BJ (cell line): ENCODE results near the gene SNRNP70. TPM values are rescaled to one million over a fixed set of nuclear protein-coding genes. Genes with fewer than 3 reads are reported as not detected.

Experiments
- CTCF ChIA-PET: fragments of 350-600 bp; formaldehyde crosslinking; extraction: SDS; loops from one replicate; lab custom pipeline; 2021; ENCODE audit warnings: antibody characterized with exemption, inconsistent platforms; lab: Yijun Ruan, JAX
- POLR2A ChIA-PET: fragments of 300-600 bp; sonication (Branson Sonifier 250); formaldehyde crosslinking; extraction: SDS; loops from one replicate; lab custom pipeline; 2021; ENCODE audit warnings: antibody characterized with exemption; lab: Charles Lee
- DNase-seq: peaks from one replicate; pipeline ENCODE4 v3.0.0-alpha.2; 2011; ENCODE audit warnings: low read depth
- H3K27me3 ChIP-seq: 2 replicates; pipeline ENCODE4 v1.6.0; 2011; ENCODE audit warnings: low read length; ENCODE audit not compliant: control insufficient read depth, insufficient read depth
- H3K36me3 ChIP-seq: 2 replicates; pipeline ENCODE4 v1.5.1; 2011; ENCODE audit warnings: low read length; ENCODE audit not compliant: control insufficient read depth, insufficient read depth
- H3K4me3 ChIP-seq: 2 replicates; pipeline ENCODE4 v1.5.1; 2011; ENCODE audit warnings: low read depth, mild to moderate bottlenecking, control low read depth, low read length
- CTCF ChIP-seq: IDR thresholded peaks from 2 replicates; pipeline ENCODE4 v1.5.1; 2011; ENCODE audit warnings: low read depth, mild to moderate bottlenecking, control low read depth, inconsistent platforms, low read length, moderate library complexity; ENCODE audit not compliant: insufficient read depth
- polyA plus RNA-seq: library from polyadenylated mRNA; depleted of rRNA; stranded (reverse); fragments of >200 nt; gene quantifications from 2 replicates; pipeline ENCODE4 v1.2.3, GENCODE V29; 2011

Gene SNRNP70
- polyA plus RNA-seq, 1 experiment = 268 TPM

DNA sequence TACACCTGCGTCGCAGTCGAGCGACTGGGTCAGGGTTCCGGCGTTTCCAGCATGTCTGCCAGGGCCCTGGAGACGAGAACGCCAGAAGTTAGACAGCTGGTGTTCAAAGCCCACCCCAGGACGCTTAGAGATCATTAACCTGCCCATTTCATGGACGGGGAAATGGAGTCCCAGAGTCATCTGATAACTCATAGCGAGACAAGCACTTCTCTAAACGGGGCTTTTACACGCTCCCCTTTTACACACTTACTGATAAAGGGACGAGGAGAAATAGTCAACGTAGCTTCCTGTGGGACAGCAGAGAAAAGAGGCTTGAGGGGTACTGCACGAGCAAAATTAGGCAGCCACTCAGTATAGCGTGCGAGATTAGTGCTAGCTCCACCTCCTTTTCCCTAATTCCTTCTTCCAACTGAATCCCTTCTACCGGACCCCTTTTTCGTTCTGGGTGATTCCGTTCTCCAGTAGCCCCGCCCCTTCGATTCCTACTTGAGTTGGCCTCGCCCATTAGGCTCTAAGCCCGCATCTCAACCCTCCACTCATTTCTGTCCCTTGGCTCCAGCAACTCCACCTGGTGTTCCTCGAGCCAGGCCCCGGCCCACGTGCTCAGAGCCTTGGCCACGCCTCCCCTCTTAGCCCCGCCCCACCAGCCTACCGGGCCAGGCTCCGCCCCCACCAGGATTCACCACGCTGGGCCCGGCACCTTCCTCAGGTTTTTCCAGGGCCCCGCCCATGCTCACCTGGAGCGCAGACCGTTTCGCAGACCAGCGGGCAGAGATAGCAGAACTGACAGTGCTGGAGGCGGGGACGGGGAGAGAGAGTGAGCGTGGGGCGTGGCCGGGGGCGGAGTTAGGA lies 66.2 kb downstream of the SNRNP70 start:
- CTCF ChIA-PET = interaction anchor here (1.1 to 2.8 kb wide), 6 partner anchors 16 to 57 kb away, joined by 3 to 11 read pairs (median 4); partner anchors contain the start of gene LIN7B
- POLR2A ChIA-PET = interaction anchor here (0.7 kb wide), 1 partner anchor 25 kb away, joined by 5 read pairs; no protein-coding TSS in a partner anchor
- DNase-seq = no peak

DNA sequence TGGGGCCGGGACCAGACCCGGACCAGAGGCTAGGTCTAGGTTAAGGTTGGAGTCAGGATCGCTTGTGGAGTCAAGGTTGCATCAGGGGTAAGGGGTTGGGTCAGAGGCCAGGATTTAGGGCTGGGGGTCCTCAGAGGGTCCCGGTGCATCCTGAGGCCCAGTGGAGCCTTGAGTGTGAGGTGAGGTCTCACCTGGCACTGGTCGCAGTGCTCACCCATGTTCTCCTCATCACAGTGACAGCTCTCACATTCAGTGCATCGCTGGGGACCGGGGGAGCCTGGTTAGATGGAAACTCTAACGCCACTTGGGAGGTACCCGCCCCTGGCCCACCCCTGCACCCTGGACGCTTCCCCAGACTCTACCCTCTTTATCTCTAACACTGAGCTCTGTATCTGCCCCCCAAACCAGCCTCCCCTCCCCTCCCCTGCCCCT lies 66.9 kb downstream of the SNRNP70 start:
- ChIA-PET POLR2A (no interaction called here), CTCF (interaction anchor here (1.6 to 2.8 kb wide), 2 partner anchors 38 to 47 kb away, joined by 4 to 11 read pairs; partner anchors contain the start of gene LIN7B)
- DNase-seq = no peak
- H3K36me3 ChIP-seq = no peaks in the 10 kb centered on the region
- H3K4me3 ChIP-seq = no peak overlapping the region
- TF ChIP-seq CTCF = no peak
- peaks cover 2% of the 10 kb centered on the region; the same call in 1 of the 2 replicates for H3K27me3 ChIP-seq

More for the DNA sequence above, 66.2 kb downstream of the SNRNP70 start:
- H3K27me3 ChIP-seq = peaks cover 2% of the 10 kb centered on the region; the same call in 1 of the 2 replicates
- no peaks in the 10 kb centered on the region for H3K36me3 ChIP-seq
- TF ChIP-seq CTCF = no peak
- H3K4me3 ChIP-seq = no peak overlapping the region

GRCh38 chr19:49153167-49153809 lies 68.0 kb downstream of the SNRNP70 start:
- CTCF ChIA-PET = no interaction called here
- POLR2A ChIA-PET = no interaction called here
- DNase-seq = no peak

GRCh38 chr19:49154279-49154678 lies 69.0 kb downstream of the SNRNP70 start:
- no peak overlapping the region for H3K4me3 ChIP-seq
- ChIA-PET CTCF (interaction anchor here (1.4 to 1.9 kb wide), 2 partner anchors 8 to 44 kb away, joined by 5 read pairs; no protein-coding TSS in a partner anchor), POLR2A (no interaction called here)
- no peak for TF ChIP-seq CTCF
- peaks cover 2% of the 10 kb centered on the region; the same call in 1 of the 2 replicates for H3K27me3 ChIP-seq
- no peak for DNase-seq
- no peaks in the 10 kb centered on the region for H3K36me3 ChIP-seq

More at GRCh38 chr19:49153167-49153809, 68.0 kb downstream of the SNRNP70 start:
- no peak for TF ChIP-seq CTCF
- H3K36me3 ChIP-seq = no peaks in the 10 kb centered on the region
- peaks cover 2% of the 10 kb centered on the region; the same call in 1 of the 2 replicates for H3K27me3 ChIP-seq
- no peak overlapping the region for H3K4me3 ChIP-seq
